Endothelial cell of umbilical vein (primary cell): ENCODE data around the gene PHLDB2. TPM values are rescaled to one million over a fixed set of nuclear protein-coding genes. Genes with fewer than 3 reads are reported as not detected.

Experiments used
- BruUV-seq: library from RNA; stranded (reverse); fragments of 400-500 nt; replicated peaks from 2 replicates; lab custom pipeline; 2021; lab: Mats Ljungman, UMichigan
- CTCF ChIA-PET: fragments of 300-600, 350-600 bp; sonication (Branson Sonifier 250); formaldehyde crosslinking; loops from one replicate; lab custom pipeline; 2021; ENCODE audit warnings: antibody characterized with exemption, inconsistent platforms; lab: Charles Lee
- POLR2A ChIA-PET: fragments of 300-600, 350-600 bp; sonication (Branson Sonifier 250); formaldehyde crosslinking; loops from one replicate; lab custom pipeline; 2021; ENCODE audit warnings: antibody characterized with exemption, inconsistent platforms; lab: Charles Lee
- DNase-seq: peaks from one replicate; pipeline ENCODE4 v3.0.0-alpha.2; 2011; ENCODE audit warnings: low read depth, low spot score
- FAIRE-seq: peaks from 2 replicates; lab custom pipeline; 2011; peaks lifted over from hg19 to GRCh38; lab: Jason Lieb, UNC
- H2AFZ ChIP-seq: 2 replicates; pipeline ENCODE4 v1.6.0; 2012; ENCODE audit warnings: low read depth, low read length, control low read depth, inconsistent platforms
- H3K27ac ChIP-seq: 2 replicates; pipeline ENCODE4 v1.5.1; 2011; ENCODE audit warnings: low read depth, mild to moderate bottlenecking, control low read depth, low read length, moderate library complexity; ENCODE audit not compliant: insufficient read depth
- H3K27me3 ChIP-seq, 2 experiments: 2 replicates each; pipeline versions ENCODE4 v1.6.0 to v1.6.1; 2011; ENCODE audit warnings: low read length in 2 of 2, mixed read lengths in 1 of 2; ENCODE audit not compliant: control insufficient read depth in 2 of 2, insufficient read depth in 2 of 2
- H3K36me3 ChIP-seq, 2 experiments: 2 replicates in 1 of 2; 3 replicates in 1 of 2; pipeline ENCODE4 v1.5.1; 2011; ENCODE audit warnings: low read length in 2 of 2, mild to moderate bottlenecking in 1 of 2, moderate library complexity in 1 of 2; ENCODE audit not compliant: control insufficient read depth in 2 of 2, insufficient read depth in 2 of 2; ENCODE audit errors: extremely low read depth in 1 of 2
- H3K4me1 ChIP-seq: 3 replicates; pipeline ENCODE4 v1.5.1; 2011; ENCODE audit warnings: mild to moderate bottlenecking, low read length; ENCODE audit not compliant: control insufficient read depth, insufficient read depth; ENCODE audit errors: extremely low read depth
- H3K4me2 ChIP-seq: 2 replicates; pipeline ENCODE4 v1.6.1; 2011; ENCODE audit warnings: low read length, control low read depth, mixed read lengths; ENCODE audit not compliant: insufficient read depth
- H3K4me3 ChIP-seq, 3 experiments: fragments of 200-600 bp in 1 of 3; sonication (generic), shearing (Covaris generic) in 1 of 3; replicated peaks in 1 of 3; 2 replicates each; pipeline ENCODE4 v1.5.1; 2011 to 2016; ENCODE audit warnings: control low read depth in 3 of 3, low read length in 3 of 3, mild to moderate bottlenecking in 2 of 3, inconsistent platforms in 1 of 3, low read depth in 1 of 3, moderate library complexity in 1 of 3; ENCODE audit not compliant: insufficient read depth in 1 of 3
- H3K79me2 ChIP-seq: 2 replicates; pipeline ENCODE4 v1.6.0; 2012; ENCODE audit warnings: low read length, inconsistent platforms; ENCODE audit not compliant: control insufficient read depth, insufficient read depth
- H3K9ac ChIP-seq: replicated peaks from 2 replicates; pipeline ENCODE3; 2011; ENCODE audit warnings: low read length, control low read depth; ENCODE audit not compliant: insufficient read depth; ENCODE audit errors: extremely low read depth
- H3K9me1 ChIP-seq: replicated peaks from 3 replicates; pipeline ENCODE4 v1.6.0; 2011; ENCODE audit warnings: mild to moderate bottlenecking, low read length; ENCODE audit not compliant: control insufficient read depth, insufficient read depth; ENCODE audit errors: extremely low read depth
- H3K9me3 ChIP-seq: replicated peaks from 2 replicates; pipeline ENCODE4 v1.5.1; 2012; ENCODE audit warnings: low read length, inconsistent platforms; ENCODE audit not compliant: control insufficient read depth, insufficient read depth
- H4K20me1 ChIP-seq: replicated peaks from 2 replicates; pipeline ENCODE3; 2011; ENCODE audit warnings: mild to moderate bottlenecking, low read length; ENCODE audit not compliant: control insufficient read depth, insufficient read depth; ENCODE audit errors: extremely low read depth
- CTCF ChIP-seq, 2 donors: IDR thresholded peaks; 1 replicate in 1 of 2; 2 replicates in 1 of 2; pipeline ENCODE4 v1.5.1; 2011; ENCODE audit warnings: low read length in 2 of 2, mild to moderate bottlenecking in 2 of 2, moderate library complexity in 2 of 2, control low read depth in 1 of 2, inconsistent platforms in 1 of 2, low read depth in 1 of 2; ENCODE audit not compliant: insufficient read depth in 1 of 2; ENCODE audit errors: extremely low read depth in 1 of 2
- FOS ChIP-seq: IDR thresholded peaks from 2 replicates; pipeline ENCODE4 v1.6.1; 2011; ENCODE audit warnings: mild to moderate bottlenecking, low read length, moderate library complexity, borderline replicate concordance; ENCODE audit not compliant: insufficient read depth
- MYC ChIP-seq: IDR thresholded peaks from one replicate; pipeline ENCODE4 v1.6.1; 2011; ENCODE audit warnings: mild to moderate bottlenecking, low read depth, low read length
- dilution Hi-C: fragments of 300-500 bp; cut with MboI; formaldehyde crosslinking; loops from one replicate; pipeline ENCODE4 v1.15.0; 2019; ENCODE audit warnings: low sequenced_read_pairs; ENCODE audit not compliant: extremely low pct_ligation_motif_present
- intact Hi-C: fragments of 100-400 bp; cut with micrococcal nuclease; formaldehyde crosslinking; loops from one replicate; pipeline ENCODE4 v1.10.0; 2022
- polyA plus RNA-seq, 4 experiments: library from polyadenylated mRNA; depleted of rRNA in 3 of 4; stranded (reverse) in 3 of 4; unstranded in 1 of 4; fragments of >200 nt; gene quantifications; 2 replicates each; pipeline versions ENCODE4 v1.2.1 to v1.2.3, GENCODE V29; 2011 to 2012; ENCODE audit warnings: missing spikeins in 1 of 4
- total RNA-seq: library from RNA; stranded (reverse); gene quantifications from 2 replicates; pipeline ENCODE4 v1.2.3, GENCODE V29; 2021

Gene PHLDB2
- total and polyA plus RNA-seq, 2 donors (not counting 3 experiments of a cell fraction or from before 2014, with no cell fraction given): 22.4 to 104 TPM

GRCh38 chr3:111892070-111892469 lies 33.0 kb downstream of the PHLDB2 start:
- intact Hi-C loops: no loop called here
- DNase-seq: no peak
- Histone ChIP-seq H3K9me3 (no peaks in the 10 kb centered on the region), H4K20me1 (no peaks in the 10 kb centered on the region), H3K4me1 (peaks cover 13% of the 10 kb centered on the region), H3K36me3 (peaks cover 0 to 3% of the 10 kb centered on the region in 2 experiments), H3K9me1 (no peaks in the 10 kb centered on the region), H3K4me2 (no peak overlapping the region), H3K27me3 (no peaks in the 10 kb centered on the region), H3K27ac (no peak overlapping the region), H3K9ac (no peak overlapping the region), H3K4me3 (no peak overlapping the region), H3K79me2 (peaks cover 77% of the 10 kb centered on the region), H2AFZ (no peak overlapping the region)
- no peak for FAIRE-seq
- TF ChIP-seq FOS: no peak
- ChIA-PET POLR2A (no interaction called here), CTCF (interaction anchor here (1.3 to 4.0 kb wide), 3 partner anchors 18 to 175 kb away, joined by 3 to 46 read pairs (median 18); no protein-coding TSS in a partner anchor)
- no TSS peak for BruUV-seq
- dilution Hi-C loops: no loop called here

GRCh38 chr3:111895071-111895470 lies 36.0 kb downstream of the PHLDB2 start:
- Histone ChIP-seq H3K79me2 (peaks cover 78% of the 10 kb centered on the region), H4K20me1 (no peaks in the 10 kb centered on the region), H2AFZ (no peak overlapping the region), H3K4me3 (no peak overlapping the region), H3K4me2 (no peak overlapping the region), H3K4me1 (peaks cover 9% of the 10 kb centered on the region), H3K36me3 (peaks cover 0 to 7% of the 10 kb centered on the region in 2 experiments), H3K9me3 (no peaks in the 10 kb centered on the region), H3K27me3 (no peaks in the 10 kb centered on the region), H3K9me1 (no peaks in the 10 kb centered on the region), H3K9ac (no peak overlapping the region), H3K27ac (no peak overlapping the region)
- intact Hi-C loops (loop anchor here (1.0 kb wide), 5 partner anchors 30 to 178 kb away; no protein-coding TSS in a partner anchor), dilution Hi-C loops (no loop called here)
- peak; percentile 84 for DNase-seq
- BruUV-seq: no TSS peak
- peak; percentile 74 for FAIRE-seq
- TF ChIP-seq FOS (no peak), MYC (no peak), CTCF (IDR thresholded peaks at IDR 0.05; ENCODE audit: extremely low read depth in 1 of 2, insufficient read depth in 1 of 2, low read depth in 1 of 2, low read length in 2 of 2) (peak; percentile 55 to 57)
- POLR2A ChIA-PET: interaction anchor here (0.7 to 0.9 kb wide), 3 partner anchors 11 to 1129 kb away, joined by 3 to 4 read pairs (median 4); no protein-coding TSS in a partner anchor
- CTCF ChIA-PET: interaction anchor here (0.6 to 9.8 kb wide), 46 partner anchors 9 to 229 kb away, joined by 3 to 239 read pairs (median 5); partner anchors contain the start of genes ABHD10 and PHLDB2
